GM19238 (cell line): ENCODE data around the gene KLHL29.

Experiments
- DNase-seq: peaks from one replicate; pipeline ENCODE4 v3.0.0; 2011; ENCODE audit warnings: low spot score; ENCODE audit not compliant: insufficient read length

Gene KLHL29

DNA sequence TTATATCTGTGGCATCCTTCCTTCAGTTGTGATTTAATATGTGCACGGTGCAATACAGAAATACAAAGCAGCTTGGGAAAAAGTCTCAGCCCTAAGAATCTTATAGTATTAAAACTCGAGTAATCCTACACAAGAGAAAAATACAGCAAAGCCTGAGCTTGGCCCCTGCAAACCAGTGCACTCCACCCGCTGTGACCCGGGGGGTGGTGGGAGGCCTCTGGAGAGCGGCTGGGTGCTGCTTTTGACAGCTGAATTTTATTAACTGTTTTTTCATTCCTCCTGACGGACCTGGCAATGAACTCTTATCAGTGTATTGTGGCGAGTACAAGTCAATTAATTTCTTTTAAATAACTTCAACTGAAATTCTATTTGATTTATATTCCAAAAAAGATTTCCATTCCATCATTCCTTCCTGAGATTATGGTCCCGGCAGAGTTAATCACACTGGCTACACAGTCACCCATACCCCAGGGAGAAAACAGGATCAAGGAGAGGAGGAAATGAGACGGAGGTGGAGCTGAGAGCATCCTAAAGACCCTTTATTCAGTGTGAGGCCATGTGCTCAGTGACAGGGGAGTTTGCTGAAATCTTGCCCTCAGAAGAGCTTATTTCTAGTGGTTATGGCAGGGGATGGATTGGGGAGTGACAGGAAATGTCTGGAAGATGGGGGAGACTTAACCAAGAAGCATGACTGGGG lies 124.8 kb downstream of the KLHL29 start:
- no peak for DNase-seq

DNA sequence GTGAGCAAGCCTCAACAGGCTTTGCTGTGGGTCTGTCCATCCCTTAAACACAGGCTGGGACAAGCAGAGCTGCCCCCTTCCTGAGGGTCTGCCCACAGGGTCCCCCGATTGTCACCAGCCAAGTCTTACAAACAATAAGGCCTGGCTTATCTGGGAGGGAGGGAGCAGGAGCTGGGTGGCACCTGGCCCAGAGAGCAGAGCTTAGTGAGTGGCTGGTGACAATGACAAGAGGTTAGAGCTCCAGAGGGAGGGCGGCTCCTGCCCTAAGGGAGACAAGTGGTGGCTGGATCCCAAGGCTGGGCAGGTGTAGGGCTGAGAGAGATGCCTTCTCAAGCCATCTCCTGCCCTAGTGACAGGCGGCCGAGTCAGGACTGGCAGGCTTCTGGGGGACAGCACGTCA lies 125.5 kb downstream of the KLHL29 start:
- no peak for DNase-seq

DNA sequence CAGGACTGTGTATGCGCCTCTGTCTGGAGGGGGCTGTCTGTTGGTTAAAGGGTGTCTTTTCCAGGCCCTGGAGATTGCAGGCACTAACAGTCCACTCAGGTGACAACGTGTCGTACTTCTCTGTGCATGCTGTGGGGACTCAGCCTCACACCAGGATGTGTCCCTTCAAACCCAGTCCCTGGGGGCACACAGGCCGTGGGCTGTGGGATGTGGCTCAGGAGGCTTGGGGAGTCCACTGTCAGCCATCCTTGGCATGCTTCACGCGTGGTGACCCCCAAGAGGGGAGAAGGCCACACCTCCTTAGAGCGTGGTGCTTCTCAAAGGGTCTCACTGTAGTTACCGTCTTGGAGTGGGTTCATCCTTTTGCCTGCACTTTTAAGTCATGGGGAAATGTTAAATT lies 127.8 kb downstream of the KLHL29 start:
- DNase-seq, result no peak

DNA sequence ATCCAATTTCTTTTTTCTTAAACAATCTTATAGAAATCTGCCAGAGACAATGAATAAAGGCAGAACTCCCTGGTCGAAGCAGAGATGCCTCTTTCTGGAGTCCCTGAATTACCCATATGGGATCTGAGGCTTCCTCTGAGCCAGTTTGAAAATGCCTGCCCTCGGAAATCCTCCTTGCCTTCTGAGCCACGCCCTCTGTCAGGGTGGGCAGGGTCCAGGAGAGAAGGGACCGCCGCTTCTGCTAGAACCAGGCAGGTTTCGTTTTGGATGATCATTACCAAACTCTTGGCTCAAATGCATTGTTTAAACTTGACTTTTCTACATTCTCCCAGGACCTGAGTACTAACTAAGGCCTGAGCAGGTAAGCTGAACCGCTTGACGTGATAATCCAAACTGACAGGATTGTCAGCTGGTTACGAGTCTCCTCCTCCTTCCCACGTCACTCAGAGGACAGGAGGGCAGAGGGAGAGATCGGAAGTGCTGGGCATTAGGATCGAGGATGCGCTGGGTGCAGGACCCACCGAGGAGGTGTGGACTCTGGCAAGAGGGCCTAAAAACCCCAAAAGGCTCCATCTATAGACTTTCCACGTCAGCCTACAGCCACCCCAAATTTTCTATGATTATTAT lies 128.4 kb downstream of the KLHL29 start:
- no peak for DNase-seq

DNA sequence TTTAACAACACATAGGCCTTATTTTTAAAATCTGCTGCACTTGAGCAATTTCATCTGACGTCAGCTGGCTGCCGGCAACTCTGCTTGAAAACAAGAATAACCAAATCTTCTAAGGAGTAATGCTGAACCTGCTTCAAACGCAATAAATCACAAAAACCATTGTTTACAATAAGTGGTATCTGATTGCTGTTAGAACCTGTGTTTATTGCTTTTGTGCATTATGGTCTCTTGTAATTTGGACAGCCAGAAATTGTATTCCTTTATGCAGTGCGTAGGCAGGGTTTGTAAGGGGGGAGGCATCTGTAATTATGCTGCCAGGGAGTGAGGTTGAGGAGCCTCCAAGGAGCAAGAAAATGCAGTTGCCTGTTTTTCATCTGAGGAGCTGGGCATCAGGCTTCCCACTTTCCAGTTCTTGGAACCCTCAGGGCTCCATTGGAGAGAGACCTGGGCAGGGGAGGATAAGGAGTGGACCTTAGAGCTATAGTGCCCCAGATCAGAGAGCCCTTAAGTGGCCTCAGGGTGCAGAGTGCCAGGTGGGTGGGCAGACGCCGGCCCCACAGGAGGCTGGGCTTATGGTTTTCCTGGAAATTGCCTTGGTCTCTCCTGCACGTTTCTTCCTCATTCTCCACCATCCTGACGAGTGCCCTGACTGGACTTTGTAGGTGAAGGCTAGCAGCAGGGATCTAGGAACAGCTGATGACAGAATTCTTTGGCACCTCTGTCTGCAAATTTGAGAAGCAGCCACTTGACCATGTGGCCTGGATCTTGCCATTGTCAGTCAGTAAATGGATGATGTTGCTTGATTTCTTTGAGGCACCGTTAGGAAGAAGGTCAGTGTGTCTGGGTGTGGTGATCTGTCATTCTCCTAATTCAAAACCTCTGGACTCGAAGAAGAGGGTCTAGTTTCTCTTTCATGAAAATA lies 129.2 kb downstream of the KLHL29 start:
- no peak for DNase-seq

DNA sequence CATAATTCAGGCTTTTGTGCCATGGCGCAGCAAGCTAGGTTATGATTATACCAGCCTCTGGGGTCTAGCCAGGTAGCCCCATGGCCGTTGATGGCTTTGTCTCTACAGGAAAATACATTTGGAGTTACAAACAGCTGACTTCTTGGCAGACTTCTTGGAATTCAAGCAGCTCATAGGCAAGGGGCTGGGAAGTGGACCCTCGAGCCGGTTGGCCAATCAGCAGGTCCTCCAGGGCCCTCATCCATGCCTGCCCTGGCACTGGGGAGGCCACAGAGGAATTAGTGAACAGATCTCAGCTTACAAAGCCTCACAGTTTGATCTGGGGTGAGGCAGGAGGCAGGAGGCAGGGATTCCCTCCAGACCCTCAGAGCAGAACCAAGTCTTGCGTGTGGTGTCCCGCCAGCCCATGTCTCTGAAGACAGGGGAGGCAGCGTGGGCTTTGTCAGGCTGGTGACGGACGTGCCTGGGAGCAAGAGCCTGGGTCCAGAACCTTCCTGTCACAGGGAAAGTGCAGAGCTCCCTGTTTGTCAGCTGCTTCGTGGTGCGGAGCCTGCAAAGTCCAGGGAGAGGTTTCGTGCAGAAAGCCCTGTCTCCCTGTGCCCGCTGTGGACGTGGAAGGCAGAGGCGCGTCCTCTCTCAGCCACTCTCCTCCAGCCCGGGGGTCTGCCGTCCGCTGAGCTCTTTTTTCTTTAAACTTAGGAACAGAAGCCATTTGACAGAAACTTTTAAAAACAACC lies 131.7 kb downstream of the KLHL29 start:
- no peak for DNase-seq

DNA sequence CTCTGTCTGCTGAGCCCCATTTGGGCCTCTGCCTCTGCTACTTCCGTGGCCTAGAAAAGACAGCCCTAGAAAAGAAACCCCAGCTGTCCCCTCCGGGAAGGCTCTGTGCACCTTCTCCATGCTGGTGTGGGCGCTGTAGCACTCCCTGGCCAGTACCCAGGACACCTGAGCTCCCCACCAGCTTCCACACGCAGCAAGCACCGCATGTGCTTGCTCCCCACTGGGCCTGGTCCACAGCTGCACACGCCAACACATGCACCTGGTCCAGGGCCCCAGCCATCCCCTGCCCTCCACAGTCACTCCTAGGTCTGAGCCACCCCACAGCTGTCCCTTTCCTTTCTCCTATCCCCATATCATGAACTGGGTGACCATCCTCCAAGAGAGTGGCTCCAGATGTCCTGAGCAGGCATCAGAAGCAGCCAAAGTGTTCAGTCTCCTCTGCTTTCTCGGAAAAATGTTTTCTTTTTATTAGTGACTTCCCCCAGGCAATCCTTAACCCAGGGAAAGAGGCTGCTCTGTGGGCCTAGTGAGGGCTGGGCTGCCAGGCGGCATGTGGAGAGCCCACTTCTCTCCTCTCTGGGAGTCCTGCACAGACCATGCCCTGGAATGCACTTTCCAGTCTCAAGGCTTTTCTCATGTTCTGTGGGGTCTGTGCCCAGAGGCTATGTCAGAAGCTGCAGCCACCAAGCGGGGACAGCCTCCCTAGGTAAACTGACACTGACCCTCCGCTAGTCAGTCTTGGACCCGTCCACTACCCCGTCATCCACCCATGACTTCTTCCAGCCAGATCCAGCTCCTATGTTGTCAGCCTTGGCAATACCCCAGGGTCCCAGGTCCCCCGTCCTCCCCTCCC lies 133.7 kb downstream of the KLHL29 start:
- DNase-seq, result no peak

DNA sequence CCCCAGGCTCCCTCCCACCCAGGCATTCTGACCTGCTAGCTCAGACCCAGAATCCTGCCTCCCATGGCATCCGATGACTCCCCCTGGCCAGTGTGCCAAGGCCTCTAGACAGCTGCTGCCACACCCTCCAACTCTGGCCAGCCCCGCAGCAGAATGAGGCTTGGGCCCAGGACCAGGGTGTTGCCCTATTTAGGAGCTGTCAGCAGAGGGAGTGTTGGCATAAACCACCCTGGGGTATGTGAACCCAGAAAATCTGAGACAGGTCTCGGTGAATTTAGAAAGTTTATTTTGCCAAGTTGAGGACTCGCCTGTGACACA lies 134.3 kb downstream of the KLHL29 start:
- DNase-seq, result no peak

DNA sequence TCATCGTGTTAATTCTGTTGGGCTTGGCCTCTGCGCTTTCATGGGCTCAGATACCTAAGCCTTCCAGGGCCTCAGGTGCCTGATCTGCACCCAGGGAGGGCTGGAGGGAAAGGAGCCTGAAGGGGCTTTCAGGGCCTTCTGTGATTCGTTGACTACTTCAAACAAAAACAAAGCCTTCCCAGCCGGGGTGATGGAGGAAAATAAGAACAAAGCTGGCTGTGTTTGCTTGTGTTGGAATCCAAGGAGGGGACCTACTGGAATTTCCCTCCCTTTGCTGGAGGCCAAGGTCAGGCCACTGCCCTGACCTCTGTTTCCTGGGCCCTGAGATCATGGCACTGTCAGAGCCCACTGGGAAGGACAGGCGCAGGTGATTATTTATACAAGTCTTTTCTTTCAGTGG lies 135.3 kb downstream of the KLHL29 start:
- DNase-seq, result no peak

DNA sequence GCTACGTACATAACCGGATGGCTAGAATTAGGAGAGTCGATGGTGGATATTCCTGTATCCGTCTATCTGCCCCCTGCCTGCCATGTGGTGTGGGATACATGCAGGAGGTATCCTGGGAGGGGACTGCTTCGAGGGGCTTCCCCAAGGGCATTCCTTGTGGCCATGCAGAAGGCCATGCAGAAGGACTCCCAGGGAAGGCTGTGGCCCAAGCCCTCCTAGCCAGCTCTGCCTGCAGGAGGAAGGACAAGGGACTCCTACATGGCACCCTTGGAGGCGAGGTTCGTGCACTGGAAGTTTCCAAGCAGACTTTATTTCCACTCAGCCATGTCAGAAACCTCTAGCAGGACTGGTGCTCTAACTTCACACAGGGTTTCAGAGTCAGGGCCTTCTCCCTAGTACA lies 136.1 kb downstream of the KLHL29 start:
- DNase-seq, result no peak

DNA sequence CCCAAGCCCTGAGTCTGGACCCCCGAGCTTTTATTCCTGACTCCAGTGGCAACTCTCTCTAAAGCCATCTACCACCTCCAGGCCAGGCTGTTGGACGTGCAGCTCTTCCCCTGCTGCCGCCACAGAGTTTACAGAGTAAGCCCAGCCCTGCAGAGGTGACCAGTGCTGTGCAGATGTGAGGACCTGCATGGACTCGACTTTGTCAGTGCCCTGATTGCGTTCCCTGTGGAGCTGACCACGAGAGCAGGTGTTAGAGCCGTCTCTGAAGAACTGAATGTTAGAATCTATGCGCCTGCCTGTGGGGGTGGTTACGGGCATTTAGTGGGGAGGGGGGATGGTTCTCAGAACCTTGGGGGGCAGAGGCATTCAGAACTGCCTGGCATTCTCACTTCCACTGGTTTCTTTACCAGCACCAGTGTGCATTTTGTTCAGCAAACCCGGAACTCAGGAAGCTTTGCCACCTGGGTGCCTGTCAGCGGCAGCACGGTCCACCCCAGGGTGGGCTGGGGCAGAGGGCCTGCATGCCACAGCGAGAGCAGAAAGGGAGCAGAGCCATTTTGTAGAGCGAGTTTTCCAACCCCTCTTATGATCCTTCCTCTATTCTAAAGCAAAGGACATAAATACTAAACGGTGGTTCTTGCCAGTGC lies 137.9 kb downstream of the KLHL29 start:
- DNase-seq, result no peak

DNA sequence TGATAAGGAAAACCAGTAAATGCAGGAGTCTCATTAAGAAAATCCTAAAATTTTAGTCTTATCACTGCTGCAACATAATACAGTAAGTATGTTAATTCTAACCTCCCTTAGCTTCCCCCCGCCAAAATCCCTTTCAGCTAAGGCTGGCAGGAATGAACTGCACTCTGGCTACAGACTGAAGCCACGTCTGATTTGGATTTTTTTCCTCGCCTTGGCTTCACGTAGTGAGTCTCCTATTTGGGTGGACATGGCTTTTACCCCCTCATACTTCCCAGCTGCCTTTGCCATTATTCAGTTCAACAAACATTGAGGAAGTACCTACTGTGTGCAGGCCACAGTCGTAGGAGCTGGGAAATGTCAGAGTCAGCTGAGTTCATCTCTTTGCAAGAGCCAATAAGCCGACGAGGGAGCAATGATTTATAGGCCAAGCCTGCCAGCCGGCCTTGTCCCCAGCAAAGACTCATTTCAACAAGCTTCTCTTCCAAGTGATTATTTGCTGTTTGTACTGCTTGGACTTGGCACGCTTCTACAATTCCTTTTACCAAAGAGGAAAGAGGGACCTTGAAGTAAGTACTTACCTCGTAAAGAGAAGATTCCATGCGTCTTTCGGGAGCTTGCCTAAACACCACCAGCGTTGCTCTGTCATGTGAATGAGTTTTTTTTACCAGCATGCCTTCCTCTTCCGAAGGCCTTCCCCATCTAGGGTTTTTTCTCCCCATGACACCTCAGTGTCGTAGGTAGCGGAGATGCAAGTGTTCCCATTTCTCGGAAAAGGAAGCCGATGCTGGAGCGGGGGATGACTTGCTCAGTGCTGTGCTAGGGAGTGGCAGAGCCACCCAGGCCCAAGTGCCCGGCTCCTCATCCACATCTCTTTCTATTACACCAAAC lies 138.6 kb downstream of the KLHL29 start:
- DNase-seq, result no peak

DNA sequence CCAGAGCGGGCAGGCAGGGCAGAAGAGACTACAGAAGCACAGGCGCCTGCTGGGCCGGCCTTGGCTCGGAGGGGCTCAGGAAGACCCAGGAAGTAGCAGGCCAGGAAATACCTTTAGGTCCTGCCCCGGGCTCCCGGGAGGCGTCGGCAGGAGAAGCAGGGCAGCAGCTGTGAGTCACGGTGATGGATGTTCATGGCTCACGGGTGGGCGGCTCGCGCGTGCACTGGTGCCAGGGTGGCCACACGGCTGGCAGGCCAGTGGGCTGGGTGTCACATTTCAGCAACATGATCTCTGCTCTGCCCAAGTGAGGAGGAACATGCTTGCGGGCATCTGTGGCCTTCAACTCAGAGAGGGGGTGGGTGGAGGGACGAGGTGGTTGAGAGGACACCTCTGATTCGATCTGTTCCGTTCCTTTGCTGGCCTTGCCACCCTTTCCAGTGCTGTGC lies 139.3 kb downstream of the KLHL29 start:
- DNase-seq, result no peak

DNA sequence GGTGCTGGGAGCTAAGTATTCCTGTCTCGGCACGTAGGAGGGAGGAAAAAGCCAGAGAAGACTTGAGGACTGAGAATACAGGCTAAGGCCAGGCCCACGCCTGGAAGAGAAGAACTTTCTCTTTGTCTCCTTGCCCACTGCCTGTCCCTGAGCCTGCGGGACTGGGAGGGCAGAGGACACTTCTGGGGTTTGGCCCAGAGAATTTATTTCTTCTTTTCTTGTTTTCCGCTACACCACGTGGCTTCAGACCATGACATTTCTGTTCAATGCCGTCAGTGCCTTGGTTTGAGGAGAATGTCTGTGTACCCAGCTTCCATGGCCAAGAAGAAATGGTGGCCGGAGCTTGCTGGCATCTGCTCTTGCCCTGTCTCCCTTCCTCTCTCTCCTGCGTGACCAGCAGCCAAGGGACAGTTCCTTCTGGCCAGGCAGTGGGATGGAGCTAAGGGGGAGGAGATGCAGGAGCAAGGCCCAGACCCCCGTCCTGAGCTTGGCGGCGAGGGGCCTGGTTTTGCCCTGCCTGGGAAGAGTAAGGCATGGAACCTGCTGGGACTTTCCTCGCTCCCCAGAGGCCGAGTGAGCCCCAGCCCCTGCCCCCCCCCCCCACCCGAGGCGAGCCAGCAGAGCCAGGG lies 140.3 kb downstream of the KLHL29 start:
- DNase-seq, result no peak

DNA sequence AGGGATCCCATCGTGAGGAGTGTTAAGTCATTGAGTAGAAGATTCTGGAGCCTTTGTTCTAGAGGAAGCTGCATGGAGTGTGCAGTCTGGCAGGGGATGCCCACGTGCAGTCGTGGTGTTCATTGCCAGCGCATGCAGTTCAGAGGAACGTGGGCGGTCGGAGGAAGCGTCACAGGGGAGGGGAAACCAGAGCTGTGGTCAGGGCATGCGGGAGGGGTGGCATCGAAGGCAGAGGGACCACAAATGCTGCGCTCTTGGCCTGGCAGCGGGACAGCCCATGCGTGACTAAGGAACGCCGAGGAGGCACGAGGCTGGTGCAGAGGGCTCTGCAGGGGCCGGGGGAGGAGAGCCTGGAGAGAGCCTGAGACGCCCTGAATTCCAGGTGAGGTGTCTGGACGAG lies 141.1 kb downstream of the KLHL29 start:
- no peak for DNase-seq

DNA sequence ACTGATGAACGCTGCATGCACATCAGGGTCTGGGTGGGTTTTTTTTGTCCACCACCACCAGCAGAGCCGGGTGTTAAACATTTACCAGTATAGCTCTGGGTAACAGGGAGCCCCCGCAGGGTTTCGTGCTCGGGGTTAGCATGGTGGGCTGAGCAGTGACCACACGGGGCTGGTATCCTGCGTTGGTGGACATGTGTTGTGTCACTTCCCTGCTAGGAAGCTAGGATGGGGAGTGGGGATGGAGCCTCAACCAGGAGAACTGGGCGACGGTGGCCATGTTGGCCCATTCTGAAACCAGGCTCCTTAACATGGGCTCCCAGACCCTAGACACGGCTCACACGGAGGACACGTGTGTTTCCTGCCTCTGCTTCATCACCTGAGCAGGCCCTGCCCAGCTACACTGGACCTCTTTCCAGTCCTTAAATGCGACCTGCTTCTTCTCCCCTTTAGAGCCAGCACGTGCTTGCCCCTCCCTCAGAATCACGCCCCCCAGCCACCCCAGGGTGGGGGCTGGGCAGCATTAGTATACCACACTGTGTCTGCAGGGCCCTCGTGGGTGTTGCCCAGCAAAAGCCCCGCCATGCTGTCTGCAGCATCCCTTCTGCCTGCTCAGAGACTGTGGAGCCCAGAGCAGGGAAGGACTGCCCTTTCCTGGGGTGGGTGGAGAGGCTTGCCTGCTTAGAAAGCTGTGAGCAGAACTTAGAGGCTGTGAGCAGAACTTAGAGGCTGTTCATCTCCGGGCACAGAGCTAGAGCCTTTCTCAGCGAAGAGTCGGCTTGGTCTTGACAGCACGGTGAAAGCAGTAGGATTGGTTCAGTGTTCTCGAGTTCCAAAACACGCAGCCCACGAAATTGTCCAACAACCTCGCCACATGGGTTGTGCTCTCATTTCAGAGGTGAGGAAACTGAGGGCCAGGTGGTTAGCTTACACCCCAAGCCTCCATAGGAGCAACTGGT lies 142.1 kb downstream of the KLHL29 start:
- DNase-seq, result no peak

DNA sequence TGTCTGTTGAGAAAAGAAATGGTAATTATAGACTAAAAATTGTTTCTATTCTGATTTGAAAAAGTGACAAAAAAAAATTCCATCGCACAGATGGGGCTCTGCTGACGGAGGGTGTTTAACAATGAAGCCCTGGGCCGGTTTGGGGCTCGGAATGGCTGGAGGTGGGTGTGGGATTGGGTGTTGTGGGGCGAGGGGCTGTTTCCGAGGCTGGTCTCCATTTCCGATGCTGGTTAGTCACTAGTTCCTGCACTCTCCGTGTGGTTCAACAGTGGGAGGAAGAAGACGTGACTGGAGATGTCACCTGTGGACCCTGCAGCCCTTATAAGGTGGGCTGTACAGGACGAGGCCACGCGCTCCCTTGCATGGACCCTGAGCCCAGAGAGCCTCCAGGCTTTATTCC lies 143.2 kb downstream of the KLHL29 start:
- DNase-seq, result no peak

DNA sequence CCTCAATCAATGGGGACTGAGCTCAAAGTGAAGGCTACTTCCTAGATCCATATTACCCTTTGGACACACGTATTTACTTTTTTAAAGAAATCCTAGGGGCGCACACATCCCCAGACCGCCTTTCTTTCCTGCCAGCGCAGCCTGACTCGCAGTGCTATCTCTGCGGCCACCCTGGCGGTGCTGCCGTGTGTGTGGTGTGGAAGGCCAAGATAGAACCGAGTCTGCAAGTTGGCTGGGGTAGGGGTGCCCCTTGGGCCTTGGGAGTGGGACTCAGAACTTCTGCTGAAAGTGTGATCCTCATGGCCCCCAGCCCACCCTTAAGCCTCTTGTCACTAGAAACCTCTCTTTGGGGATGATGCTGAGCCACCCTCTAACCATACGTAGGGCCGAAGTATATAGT lies 143.7 kb downstream of the KLHL29 start:
- no peak for DNase-seq
